ENCODE data around the gene NEO1. TPM values are rescaled to one million over a fixed set of nuclear protein-coding genes. Genes with fewer than 3 reads are reported as not detected.

The NEO1 gene
- polyA plus RNA-seq, 1 donor (not counting 4 experiments of a cell fraction or from before 2014, with no cell fraction given): 4.4 TPM

DNA sequence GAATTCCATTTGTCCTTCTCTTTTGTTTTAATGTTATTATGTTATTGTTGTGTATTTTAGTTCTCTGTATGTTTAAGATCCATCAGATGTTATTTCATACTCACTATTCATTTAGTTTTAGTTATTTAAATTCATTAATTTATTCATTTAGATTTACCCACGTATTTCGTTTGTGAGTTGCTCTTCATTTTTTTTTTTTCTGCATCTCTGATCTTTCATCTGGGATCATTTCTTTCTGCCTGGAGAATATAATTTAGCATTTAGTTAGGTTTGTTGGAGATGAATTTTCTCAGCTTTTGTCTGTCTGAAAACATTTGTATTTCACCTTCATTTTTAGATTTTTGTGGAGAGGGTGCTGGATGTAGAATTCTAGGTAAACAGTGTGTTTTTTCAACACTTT is 12.9 kb downstream of the NEO1 start:
- H2AFZ ChIP-seq (ENCODE audit: control insufficient read depth, low read length): no peak overlapping the region
- FAIRE-seq (no peak), DNase-seq (ENCODE audit: low read depth, low spot score) (no peak)
- peaks cover 2% of the 10 kb centered on the region for H3K9me1 ChIP-seq (ENCODE audit: control insufficient read depth, extremely low read depth, insufficient read depth, low read length)
- H3K9me3 ChIP-seq (ENCODE audit: control insufficient read depth, low read depth, low read length): no peaks in the 10 kb centered on the region
- no peaks in the 10 kb centered on the region for H3K79me2 ChIP-seq (ENCODE audit: control insufficient read depth, insufficient read depth, low read length)
- H3K4me1 ChIP-seq (ENCODE audit: control insufficient read depth, extremely low read depth, insufficient read depth, low read length): no peaks in the 10 kb centered on the region
- TF ChIP-seq, protein P1, sequence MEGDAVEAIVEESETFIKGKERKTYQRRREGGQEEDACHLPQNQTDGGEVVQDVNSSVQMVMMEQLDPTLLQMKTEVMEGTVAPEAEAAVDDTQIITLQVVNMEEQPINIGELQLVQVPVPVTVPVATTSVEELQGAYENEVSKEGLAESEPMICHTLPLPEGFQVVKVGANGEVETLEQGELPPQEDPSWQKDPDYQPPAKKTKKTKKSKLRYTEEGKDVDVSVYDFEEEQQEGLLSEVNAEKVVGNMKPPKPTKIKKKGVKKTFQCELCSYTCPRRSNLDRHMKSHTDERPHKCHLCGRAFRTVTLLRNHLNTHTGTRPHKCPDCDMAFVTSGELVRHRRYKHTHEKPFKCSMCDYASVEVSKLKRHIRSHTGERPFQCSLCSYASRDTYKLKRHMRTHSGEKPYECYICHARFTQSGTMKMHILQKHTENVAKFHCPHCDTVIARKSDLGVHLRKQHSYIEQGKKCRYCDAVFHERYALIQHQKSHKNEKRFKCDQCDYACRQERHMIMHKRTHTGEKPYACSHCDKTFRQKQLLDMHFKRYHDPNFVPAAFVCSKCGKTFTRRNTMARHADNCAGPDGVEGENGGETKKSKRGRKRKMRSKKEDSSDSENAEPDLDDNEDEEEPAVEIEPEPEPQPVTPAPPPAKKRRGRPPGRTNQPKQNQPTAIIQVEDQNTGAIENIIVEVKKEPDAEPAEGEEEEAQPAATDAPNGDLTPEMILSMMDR (optimal IDR thresholded peaks at IDR 0.05 in 1 of 3, IDR thresholded peaks at IDR 0.05 in 1 of 3, conservative IDR thresholded peaks at IDR 0.05 in 1 of 3; ENCODE audit: extremely low read depth in 1 of 3, insufficient read depth in 2 of 3, low read length in 3 of 3): no peak
- TF ChIP-seq EZH2 (IDR thresholded peaks at IDR 0.05; ENCODE audit: low read length): no peak
- no peaks in the 10 kb centered on the region for H3K36me3 ChIP-seq (ENCODE audit: control insufficient read depth in 2 of 2, extremely low read depth in 1 of 2, insufficient read depth in 2 of 2, low read length in 2 of 2)
- H3K27me3 ChIP-seq (ENCODE audit: control insufficient read depth, extremely low read depth, insufficient read depth, low read length): no peaks in the 10 kb centered on the region
- no peak overlapping the region for H3K9ac ChIP-seq (ENCODE audit: control insufficient read depth, extremely low read depth, insufficient read depth, low read length)
- H3K4me3 ChIP-seq (ENCODE audit: control insufficient read depth in 2 of 3, extremely low read depth in 1 of 3, insufficient read depth in 2 of 3, low read depth in 1 of 3, low read length in 3 of 3): no peak overlapping the region
- no peak overlapping the region for H3K27ac ChIP-seq (ENCODE audit: control insufficient read depth, insufficient read depth, low read length)
- no peak overlapping the region for H3K4me2 ChIP-seq (ENCODE audit: control insufficient read depth, extremely low read depth, insufficient read depth, low read depth, low read length)
- dilution Hi-C loops (cut with MboI; ENCODE audit: extremely low pct_ligation_motif_present, low sequenced_read_pairs): no loop called here
- H4K20me1 ChIP-seq (ENCODE audit: control insufficient read depth, extremely low read depth, insufficient read depth, low read length): no peaks in the 10 kb centered on the region

DNA sequence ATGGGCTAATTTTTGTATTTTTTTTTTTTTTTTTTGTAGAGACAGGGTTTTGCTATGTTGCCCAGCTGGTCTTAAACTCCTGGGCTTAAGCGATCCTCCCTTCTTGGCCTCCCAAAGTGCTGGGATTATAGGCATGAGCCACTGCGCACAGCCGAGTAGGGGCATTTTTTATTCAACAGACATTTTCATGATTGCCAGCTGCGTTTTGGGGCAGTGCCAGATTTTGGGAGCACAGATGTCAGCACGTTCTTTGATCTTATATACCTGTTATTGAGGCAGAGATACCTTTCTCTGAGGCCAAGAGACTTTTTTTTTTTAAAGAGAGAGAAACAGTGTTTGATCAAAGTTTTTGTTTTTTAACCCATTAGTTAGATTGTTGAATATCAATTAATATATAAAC is 16.8 kb downstream of the NEO1 start:
- H3K27ac ChIP-seq (ENCODE audit: control insufficient read depth, insufficient read depth, low read length): no peak overlapping the region
- H3K4me2 ChIP-seq (ENCODE audit: control insufficient read depth, extremely low read depth, insufficient read depth, low read depth, low read length): no peak overlapping the region
- H3K27me3 ChIP-seq (ENCODE audit: control insufficient read depth, extremely low read depth, insufficient read depth, low read length): no peaks in the 10 kb centered on the region
- no peaks in the 10 kb centered on the region for H3K9me1 ChIP-seq (ENCODE audit: control insufficient read depth, extremely low read depth, insufficient read depth, low read length)
- no peaks in the 10 kb centered on the region for H4K20me1 ChIP-seq (ENCODE audit: control insufficient read depth, extremely low read depth, insufficient read depth, low read length)
- no peaks in the 10 kb centered on the region for H3K9me3 ChIP-seq (ENCODE audit: control insufficient read depth, low read depth, low read length)
- H3K79me2 ChIP-seq (ENCODE audit: control insufficient read depth, insufficient read depth, low read length): no peaks in the 10 kb centered on the region
- no peak overlapping the region for H3K4me3 ChIP-seq (ENCODE audit: control insufficient read depth in 2 of 3, extremely low read depth in 1 of 3, insufficient read depth in 2 of 3, low read depth in 1 of 3, low read length in 3 of 3)
- H3K9ac ChIP-seq (ENCODE audit: control insufficient read depth, extremely low read depth, insufficient read depth, low read length): no peak overlapping the region
- dilution Hi-C loops (cut with MboI; ENCODE audit: extremely low pct_ligation_motif_present, low sequenced_read_pairs): no loop called here
- H3K36me3 ChIP-seq (ENCODE audit: control insufficient read depth in 2 of 2, extremely low read depth in 1 of 2, insufficient read depth in 2 of 2, low read length in 2 of 2): no peaks in the 10 kb centered on the region
- TF ChIP-seq, protein P1 (optimal IDR thresholded peaks at IDR 0.05 in 1 of 3, IDR thresholded peaks at IDR 0.05 in 1 of 3, conservative IDR thresholded peaks at IDR 0.05 in 1 of 3; ENCODE audit: extremely low read depth in 1 of 3, insufficient read depth in 2 of 3, low read length in 3 of 3): no peak
- TF ChIP-seq EZH2 (IDR thresholded peaks at IDR 0.05; ENCODE audit: low read length): no peak
- DNase-seq (ENCODE audit: low read depth, low spot score): no peak
- no peak overlapping the region for H2AFZ ChIP-seq (ENCODE audit: control insufficient read depth, low read length)
- FAIRE-seq: no peak
- no peaks in the 10 kb centered on the region for H3K4me1 ChIP-seq (ENCODE audit: control insufficient read depth, extremely low read depth, insufficient read depth, low read length)

Data from keratinocyte (primary cell).